GM19467 (cell line): ENCODE results near the gene NAA40.
"Not testable (repeated sequence)": the region's sequence is repeated elsewhere in the genome, so short reads cannot be mapped to it uniquely, and the experiment has no call there.

Experiments
- ATAC-seq: cut with Tn5 transposase; IDR thresholded peaks from one replicate; pipeline ENCODE4 v1.9.1; 2021; ENCODE audit warnings: mild to moderate bottlenecking, moderate library complexity; ENCODE audit not compliant: unreplicated experiment

Gene NAA40

GRCh38 chr11:63937713-63938478 lies 906 bp upstream of the NAA40 start:
- peak; percentile 22 for ATAC-seq

DNA sequence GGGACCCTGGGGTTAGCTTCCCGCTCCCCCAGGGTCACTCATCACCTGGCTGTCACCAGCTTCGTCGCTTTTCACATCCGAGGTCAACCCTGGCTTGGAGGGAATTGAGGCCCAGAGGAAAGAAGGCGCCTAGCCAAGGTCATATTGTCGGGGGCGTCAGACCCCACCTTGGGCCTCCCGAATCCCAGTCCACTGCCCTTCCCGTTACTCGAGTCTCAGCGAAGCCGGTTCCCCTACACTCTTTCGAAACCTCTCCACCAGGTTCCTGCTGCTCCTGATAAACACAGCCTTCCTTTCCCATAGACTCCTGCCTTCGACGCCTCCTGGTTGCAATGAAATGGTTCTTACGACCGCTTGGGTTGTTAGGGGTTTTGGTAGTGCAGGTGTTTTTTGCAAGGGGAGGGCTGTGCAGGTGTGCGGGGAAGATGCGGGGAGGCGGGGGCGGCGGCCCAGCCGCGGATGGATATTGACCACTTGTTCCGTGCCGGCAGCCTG lies 642 bp downstream of the NAA40 start:
- no peak for ATAC-seq

- ATAC-seq: no peak
These were observed 2.0 kb downstream of the NAA40 start for GRCh38 chr11:63940786-63941185.

- ATAC-seq: no peak
These were observed 3.1 kb downstream of the NAA40 start for GRCh38 chr11:63941901-63942300.

DNA sequence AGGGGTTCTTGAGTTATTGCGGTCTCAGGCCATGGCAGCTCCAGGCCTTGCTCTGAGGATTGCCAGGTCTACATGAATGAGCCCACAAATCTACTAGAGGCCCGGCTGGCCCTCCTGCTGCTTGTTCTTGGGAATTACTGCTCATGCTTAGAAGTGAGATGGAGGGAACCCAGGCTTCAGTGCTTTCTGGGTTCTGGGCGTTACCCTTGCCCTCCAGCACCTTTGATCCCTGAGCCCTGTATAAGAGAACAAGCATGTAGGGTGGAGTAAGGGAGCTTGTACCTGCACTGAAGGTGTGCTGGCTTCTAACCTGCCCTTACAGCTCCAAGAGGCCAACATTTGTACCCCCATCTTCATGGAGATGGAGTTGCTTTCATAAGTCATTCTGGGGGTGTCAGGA lies 4.0 kb downstream of the NAA40 start:
- ATAC-seq: no peak

GRCh38 chr11:63944987-63945386 lies 6.2 kb downstream of the NAA40 start:
- no peak for ATAC-seq

DNA sequence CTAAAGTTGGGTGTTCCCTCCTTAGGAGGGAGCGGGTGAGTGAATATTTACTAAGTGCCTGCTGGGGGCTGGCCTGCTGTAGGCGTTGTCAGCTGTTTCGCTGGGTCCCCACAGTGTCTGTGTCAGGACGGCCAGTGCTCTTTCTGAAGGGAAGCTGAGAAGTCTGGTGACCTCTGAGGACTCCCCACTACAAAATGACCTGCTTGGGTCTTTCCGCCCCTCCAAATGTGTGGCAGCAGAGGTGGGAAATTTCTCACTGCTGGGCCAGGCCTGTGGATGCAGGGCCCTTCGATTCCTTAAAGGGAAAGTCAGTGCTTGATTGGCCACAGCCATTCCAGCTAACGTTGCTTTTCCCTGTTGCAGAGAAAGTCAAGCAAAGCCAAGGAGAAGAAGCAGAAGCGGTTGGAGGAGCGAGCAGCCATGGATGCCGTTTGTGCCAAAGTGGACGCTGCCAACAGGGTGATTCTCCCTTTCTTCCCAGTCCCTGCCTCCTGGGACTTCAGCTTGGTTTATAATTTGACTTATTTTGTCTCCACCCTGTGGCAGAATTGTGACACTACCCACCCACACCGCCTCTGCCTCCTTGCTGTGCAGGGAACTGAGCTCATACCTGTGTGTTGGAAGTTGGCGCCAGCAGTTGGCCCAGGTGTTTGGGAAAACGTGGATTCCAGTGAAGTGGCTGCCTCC lies 6.8 kb downstream of the NAA40 start:
- no peak for ATAC-seq

DNA sequence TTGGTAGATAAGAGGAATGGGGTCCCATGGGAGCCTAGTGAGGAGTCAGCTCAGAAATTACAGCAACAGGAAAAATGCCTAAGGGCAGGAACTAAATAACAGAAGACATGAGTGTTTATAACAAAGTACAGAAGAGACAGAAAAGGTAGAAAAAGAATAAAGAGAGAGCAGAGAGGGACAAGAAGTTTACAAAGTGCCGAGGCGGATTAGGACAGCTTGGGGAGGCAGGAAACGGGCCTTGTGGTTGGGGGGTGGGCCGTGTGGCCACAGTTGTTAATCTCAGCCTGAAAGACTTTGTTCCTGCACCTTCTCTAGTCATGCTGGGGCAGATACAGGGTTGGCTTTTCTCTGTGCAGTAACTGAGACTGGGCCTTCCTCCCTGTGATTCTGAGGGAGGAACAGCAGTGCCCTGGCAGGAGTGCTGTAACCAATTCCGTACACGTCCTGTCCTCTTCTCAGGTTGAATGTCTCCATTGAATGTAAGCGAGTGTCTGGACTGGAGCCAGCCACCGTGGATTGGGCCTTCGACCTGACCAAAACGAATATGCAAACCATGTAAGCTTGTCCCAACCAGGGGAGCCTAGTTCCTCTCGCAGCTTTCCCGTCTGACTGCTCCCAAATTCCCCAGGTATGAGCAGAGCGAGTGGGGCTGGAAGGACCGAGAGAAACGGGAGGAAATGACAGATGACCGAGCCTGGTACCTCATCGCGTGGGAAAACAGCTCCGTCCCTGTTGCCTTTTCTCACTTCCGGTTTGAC lies 13.2 kb downstream of the NAA40 start:
- no peak for ATAC-seq

DNA sequence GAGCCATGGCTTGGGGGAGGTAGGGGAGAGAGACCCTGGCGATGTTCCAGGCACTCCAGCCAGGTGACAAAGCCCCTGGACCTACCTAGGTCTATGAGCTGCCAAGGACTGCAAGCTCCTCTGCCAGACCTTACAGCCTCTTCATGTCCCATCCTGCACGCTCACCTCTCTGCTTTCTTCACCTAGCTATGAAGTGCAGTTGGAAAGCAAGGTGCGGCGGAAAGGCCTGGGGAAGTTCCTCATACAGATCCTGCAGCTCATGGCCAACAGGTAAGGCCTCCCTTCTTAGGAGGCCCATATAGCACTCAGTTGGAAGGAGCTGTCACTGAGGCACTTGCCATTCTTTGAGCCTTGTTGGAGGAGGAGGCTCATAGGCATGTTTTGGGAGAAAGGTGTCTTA lies 13.8 kb downstream of the NAA40 start:
- ATAC-seq: no peak

- ATAC-seq: no peak
These were observed 19.2 kb downstream of the NAA40 start for GRCh38 chr11:63958008-63958407.

DNA sequence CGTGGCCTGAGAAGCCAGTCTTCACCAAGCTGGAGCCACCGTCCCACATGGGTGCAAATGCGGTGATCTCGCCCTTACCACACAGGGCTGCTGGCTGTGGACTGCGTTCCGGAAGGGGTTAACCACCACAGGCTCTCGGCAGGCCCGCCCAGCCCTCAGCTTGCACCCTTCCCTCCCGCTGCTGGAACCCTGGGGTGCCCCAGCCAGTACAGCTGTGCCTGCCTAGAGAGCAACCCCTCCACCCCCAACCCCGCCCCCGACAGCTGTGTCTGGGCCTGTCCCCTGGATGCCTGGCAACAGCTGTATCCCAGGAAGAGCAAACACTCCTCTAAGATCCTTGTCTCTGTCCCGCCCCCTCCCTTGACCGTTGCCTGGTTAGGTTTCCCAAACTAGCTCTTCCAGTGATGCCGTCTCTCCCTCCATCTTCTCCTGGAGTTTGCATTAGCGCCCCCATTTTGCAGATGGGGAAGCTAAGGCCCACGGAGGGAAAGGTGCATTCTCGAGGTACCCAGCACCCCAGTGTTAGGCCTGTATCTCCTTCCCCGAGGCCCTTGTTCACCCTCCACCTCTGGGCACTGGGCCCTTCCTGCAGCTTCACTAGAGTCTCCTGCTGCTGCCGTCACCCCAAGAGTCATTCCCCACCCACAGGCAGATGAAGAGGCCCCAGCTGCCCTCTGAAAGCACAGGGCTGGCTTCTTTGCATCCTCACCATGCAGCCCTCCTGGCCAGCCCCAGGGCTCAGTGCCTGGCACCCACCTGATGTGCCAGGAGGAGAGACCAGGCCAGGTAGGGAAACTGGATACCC lies 23.0 kb downstream of the NAA40 start:
- ATAC-seq: no peak

DNA sequence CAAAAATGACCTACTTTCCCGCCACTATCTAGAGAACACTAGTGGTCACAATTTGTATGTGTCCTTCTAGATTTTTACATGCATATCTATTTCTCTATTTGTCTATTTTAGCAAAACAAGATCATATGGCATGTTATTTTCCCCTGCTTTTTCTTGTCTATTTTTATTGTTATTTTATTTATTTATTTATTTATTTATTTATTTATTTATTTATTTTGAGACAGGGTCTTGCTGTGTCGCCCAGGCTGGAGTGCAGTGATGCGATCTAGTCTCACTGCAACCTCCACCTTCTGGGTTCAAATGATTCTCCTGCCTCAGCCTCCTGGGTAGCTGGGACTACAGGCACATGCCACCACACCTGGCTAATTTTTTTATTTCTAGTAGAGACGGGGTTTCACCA lies 25.1 kb downstream of the NAA40 start:
- not testable (repeated sequence) for ATAC-seq

GRCh38 chr11:63966444-63966843 lies 27.6 kb downstream of the NAA40 start:
- no peak for ATAC-seq

GRCh38 chr11:63969461-63969860 lies 30.7 kb downstream of the NAA40 start:
- no peak for ATAC-seq

- ATAC-seq: no peak
These were observed 32.1 kb downstream of the NAA40 start for GRCh38 chr11:63970902-63971301.

DNA sequence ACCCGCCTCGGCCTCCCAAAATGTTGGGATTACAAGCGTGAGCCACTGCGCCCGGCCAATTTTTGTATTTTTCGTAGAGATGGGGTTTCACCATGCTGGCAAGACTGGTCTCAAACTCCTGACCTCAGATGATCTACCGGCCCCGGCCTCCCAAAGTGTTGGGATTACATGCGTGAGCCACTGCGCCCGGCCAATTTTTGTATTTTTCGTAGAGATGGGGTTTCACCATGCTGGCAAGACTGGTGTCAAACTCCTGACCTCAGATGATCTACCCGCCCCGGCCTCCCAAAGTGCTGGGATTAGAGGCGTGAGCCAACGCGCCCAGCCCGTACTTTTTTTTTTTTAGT lies 35.1 kb downstream of the NAA40 start:
- ATAC-seq: not testable (repeated sequence)

- ATAC-seq: peak; percentile 97
These were observed 35.7 kb downstream of the NAA40 start, which contains the start of gene COX8A for GRCh38 chr11:63974259-63975143. COX8A (plus strand) TSS chr11:63974620; CDS start chr11:63974681, 61 bp downstream.

GRCh38 chr11:63978551-63979239 lies 39.9 kb downstream of the NAA40 start:
- no peak for ATAC-seq

DNA sequence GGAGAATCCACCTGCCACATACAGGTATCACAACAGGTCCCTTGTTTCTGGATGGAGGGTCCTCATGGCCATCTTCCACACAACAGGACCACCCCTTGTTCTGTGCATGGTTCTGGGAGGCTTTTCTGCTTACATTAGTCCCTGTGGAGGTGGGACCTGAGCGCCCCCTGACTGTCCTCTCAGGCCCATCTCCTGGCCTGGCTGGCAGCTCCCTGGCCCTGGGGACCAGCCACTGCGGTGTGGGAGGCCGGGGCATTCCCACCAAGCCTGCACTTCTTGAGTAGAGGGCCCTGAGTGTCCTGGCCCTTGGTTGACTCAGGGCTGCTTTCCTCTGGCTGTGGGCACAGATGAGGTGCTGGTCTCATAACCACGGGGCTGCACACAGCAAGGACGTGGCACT lies 40.6 kb downstream of the NAA40 start:
- no peak for ATAC-seq
